NK-92 (cell line): ENCODE measurements around the gene SGTA.

Source experiments
- DNase-seq: peaks from one replicate; lab custom pipeline; 2025; ENCODE audit not compliant: unreplicated experiment; lab: John Stamatoyannopoulos, UW

Gene SGTA

DNA sequence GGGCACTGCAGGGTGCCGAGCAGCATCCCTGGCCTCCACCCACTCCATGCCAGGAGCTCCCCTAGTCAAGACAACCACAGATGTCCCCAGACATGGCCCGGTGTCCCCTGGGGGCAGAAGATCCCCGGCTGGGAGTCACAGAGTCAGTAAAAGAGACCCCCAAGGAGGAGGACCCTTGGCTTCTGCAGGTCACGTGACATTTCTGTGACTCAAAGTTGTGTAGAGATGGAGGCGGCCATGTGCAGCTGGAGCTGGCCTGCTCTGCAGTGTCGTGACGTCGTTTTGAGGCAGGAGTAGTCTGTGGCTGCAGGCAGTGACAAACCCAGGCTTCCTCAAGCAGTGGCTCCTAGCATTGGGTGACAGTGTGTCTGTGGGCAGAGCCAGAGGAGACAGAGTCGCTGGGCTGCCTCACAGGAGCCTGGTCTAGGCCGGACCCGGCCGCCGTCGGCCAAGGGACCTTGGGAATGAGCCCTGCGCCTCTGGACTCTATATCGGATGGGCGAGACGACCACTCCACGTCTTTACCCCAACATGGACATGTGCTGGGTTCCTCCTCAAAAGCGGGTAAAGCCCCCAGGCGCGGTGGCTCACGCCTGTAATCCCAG lies 54.2 kb downstream of the SGTA start:
- no peak for DNase-seq

DNA sequence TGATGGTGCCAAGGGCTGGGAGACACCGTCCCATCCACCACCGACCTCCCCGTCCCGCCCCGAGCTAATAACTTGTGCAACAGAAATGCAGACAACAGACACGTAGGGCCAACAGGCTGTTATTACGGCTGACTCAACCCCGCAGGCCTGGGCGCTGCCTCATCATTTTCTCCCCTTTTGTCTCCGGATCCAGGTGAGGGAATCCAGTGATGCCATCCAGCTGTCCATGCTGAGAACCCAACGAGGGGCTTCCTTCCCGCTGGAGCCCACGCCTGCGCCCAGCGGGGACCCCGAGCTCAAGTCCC lies 55.5 kb downstream of the SGTA start:
- DNase-seq, result no peak

DNA sequence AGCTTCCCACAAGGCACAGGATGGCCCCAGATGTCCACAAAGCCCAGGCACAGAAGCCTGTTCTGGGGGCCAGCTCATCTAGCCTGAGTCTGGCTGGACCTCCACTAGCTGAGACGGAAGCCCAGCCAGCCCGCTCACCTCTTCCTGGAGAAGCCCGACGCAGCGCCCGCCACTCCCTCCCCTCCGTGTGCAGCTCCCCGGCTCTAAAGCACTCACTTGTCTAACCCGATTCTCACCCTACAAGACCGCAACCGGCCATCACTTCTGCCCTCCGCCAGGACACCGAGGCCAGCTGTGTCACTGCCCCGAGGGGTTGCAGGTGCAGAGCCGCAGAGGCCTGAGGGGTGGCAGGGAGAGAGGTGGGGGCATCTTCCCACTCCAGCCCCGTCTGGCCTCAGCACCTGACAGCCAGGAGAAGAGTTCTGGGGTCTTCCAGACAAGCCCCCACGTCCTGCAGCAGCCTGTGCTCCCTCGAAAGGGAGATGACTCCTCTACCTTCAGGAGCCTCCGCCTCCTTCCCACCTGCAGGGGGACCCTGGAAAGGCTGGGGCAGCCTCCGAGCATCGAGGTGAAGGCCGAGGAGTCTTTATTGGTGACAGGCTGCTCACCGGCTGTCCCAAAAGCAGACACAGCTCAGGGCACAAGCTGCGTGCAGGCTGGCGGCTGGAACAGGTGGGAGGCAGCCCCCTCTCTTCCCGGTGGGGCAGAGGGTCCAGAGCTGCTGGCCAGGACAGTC lies 56.0 kb downstream of the SGTA start:
- DNase-seq, result no peak

DNA sequence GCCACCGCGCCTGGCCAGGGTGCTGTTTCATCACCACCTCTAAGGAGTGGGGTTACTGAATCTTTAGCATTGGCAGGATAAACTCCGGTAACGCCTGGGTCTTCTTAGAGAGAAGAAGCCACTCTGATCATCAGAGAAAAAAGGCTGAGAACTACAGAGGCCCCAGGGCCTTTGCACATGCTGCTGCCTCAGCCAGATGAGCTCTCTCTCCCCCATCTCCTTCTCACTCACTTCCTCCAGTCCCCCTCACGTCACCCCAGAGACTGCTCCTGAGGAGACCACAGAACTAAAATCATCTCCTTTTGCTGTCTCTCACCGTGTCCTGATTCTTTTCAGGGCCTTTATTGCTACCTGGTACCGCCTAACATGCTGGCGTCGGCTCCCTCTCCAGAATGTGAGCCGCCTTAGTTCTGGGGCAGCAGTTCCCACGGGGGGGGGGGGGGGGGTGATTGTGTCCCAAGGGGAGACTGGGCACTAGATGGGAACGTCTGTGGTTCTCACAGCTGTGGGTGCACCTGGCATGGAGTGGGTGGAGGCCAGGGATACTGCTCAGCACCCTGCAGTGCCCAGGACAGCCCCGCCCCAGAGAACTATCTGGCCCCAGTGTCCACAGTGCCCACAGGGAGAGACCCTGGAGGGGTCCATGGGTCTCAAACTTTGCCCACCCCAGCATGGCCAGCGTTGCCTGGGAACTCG lies 56.8 kb downstream of the SGTA start:
- DNase-seq, result no peak

DNA sequence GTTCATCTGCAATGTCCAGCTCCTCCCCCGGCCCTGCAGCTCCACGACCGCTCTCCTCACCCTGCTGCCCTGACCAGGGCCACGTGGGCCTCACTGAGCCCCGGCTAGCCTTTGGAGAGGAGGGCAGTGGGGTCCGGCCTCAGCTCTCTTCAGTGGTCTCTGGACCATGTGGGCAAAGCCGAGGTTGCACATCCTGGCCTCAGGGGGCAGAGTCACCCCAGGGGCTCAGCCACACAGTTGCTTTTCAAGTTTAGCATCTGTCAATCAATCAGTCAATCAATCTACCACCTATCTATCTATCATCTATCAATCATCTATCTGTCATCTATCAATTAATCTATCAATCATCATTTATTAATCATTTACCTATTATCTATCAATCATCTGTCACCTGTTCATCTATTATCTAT lies 58.9 kb downstream of the SGTA start:
- DNase-seq, result no peak

DNA sequence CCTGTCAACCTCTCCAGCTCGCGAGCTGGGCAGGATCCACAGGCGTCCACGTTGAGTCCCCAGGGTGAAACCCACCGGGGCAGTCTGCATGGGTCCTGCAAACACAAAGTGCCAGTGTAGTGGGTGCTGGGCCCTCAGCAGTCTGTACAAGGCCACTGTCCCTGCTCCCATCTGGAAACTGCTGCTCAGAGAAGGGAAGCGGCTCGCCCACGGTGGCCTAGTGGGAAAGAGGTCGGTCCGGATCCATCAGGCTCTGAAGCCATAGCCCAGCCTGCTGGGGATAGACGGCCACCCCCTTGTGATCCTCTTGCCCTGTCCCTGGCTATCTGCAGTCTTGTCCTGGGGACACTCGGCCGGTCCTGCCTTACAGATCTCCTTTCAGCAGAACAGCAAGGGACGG lies 59.3 kb downstream of the SGTA start:
- DNase-seq, result no peak

DNA sequence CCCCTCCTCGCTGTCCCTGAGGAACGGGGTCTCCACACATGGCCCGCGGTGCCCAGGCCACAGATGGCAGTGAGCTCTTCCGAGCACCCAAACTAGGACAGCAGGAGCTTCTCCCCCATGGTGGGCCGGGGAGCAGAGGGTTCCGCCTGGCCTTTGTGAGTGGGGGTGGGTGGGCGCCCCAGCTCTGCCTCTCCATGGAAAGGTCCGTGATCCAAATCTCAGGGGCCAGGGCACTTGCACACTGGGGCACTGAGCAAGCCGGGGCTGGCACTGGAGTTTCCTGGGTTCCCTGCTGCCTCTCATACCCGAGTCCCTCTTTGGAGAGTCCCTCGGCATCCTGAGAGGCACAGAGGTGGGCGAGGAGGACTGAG lies 59.7 kb downstream of the SGTA start:
- DNase-seq, result no peak

DNA sequence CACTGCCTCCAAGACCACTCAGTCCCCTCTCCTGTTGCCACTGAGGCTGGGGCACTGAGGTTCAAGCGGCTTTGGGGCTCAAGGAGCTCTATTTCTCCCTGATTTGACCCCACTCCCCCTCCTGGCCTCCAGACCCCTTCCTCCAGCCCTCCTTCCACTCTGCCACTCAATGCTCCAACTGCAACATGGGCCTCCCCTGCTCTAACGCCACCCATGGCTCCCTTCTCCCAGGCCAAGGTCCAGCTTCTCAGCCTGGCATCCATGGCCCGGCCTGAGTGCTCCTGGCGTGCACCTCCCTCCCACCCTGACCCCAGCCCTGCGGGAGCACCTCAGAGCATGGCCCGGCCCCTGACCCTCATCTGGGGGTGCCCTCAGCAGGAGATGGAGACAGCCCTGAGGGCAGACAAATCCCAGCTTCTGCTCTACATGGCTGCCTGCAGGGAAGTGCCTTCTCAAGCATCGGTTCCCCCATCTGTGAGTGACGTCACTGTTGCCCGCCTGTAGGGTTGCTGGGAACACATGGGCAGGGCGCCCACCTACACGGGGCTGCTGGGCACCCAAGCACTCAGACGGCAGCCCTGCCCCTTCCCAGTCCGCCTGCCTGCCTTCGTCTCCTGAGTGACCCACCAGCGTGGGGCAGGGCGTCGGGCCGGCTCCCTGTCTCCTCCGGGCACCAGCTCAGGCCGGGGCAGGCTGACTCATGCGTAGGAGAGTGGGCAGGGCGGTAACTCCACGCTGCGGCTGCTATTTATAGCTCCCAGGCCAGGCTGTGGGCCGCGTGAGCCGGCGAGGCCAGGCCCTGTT lies 60.3 kb downstream of the SGTA start:
- DNase-seq, result no peak

DNA sequence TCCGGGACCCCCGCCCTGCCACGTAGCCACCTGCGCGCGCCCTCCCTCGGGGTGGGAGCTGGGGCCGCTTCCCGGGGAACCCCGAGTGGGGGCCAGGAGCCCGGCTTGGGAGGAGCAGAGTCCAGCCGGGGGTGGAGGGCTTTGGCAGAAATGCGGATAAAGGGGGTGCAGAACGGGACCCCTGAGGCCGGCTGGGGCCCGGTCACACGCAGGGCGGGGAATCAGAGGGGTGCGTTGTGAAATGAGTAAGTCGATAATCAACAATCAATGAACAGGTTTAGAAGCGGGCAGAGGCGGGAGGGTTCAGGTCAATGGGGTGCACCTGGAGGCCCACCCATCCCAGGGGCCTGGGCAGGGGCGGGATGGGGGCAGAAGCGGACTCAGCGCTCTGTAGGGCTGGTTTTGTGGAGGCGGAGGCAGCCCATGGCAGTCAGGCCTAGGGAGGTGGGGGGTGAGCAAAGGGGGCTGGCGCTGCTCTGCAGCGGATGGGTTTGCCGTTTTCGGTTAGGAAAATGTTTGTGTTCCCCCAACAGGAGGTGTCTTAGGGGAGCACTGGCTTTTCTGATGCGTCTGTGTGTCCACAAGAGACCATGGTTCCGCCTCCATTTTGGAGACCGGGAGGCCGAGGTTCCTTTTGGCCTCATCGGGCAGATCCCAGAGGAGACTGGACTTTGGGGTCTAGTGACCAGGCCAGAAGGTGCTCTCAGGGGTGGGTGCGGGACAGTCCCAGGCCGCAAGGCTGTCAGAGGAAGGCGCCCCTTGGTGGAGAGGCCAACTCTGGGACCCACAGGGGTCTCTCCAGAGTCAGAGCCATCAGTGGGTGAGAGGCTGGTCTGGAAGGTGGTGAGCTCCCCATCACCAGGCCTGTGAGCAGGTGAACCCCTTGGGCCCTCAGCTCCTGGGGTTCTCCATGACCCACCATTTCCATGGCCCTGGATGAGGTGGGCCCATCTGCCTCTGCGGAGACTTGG lies 61.2 kb downstream of the SGTA start:
- DNase-seq, result no peak

DNA sequence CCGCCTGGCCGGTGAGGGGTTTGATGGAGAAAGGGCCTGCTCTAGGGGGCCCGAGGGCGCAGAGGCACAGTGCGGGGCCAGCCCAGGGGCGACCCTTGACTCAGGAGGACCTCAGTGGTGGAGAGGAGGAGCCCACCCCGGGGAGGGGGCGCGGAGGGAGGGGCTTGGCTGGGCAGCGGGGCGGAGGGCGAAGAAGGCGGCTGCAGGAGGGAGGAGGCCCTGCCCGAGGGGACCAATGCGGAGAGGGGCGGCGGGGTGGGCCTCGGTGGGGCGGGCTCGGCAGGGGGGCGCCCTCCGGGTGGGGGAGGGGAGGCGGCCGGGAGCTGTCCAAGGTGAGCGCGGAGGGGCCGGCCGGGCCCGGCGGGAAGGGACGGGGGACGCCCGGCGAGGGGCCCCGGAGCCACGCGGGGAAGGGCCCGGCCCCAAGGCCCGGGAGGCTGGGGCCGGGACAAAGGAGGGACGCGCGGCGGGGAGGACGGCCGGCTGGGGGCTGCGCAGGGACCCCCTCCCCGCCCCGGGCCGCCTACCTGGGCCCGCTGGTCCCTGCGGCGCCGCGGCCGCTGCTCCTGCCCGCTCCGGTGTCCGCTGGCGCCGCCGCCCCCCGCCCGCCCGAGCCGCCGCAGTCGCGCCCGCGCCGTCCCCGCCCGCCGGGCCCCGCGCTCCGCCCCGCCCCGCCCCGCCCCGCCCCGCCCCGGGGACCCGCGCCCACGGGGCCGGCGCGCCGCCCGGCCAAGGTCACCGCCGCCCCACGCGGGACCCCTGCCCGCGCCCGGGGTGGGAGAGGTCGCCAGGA lies 62.1 kb downstream of the SGTA start, which contains the start of gene DIRAS1:
DIRAS1 (minus strand) TSS at position 596 of the 793 bp plus-strand sequence. CDS start 3,566 bp downstream, outside the sequence.
- no peak for DNase-seq

DNA sequence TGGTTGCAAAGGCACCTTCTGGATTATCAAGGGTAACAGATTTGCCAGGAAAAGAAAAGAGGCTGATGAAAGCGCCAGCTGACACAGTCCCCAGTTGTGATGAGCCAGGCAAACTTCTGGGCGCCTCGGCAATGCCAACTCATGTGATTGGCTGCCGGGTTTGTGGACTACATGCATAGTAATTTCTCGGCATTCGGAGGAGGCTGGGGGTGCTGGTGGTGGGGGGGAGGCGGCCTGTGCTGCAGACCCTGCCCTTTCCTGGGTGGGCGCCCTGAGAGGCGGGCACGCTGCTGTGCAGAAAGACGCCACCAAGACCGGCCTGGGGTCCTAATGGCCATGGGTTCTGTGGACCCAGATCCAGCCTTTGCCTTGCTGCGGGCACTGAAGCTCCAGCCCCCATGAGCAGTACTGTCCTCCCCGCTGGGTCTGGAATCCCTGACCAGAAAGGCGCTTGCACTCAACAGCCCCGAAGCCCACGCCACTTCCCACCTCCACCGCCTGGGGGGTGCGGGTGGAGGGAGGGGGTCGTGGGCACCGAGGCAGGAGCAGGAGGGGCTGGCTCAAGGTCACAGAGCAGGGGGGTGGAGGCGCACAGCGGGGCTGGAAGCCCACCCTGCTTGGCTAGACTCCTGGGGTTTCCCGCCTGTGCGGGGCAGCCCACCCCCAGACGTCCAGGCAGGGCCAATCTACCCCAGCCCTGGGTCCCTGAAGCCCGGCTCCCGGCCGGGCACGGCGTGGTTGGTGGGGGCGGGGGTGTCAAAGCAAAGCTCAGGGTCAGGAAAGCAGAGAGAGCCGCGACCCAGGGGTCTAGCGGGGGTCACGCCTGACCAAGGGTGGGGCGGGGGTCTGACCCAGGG lies 62.9 kb downstream of the SGTA start:
- no peak for DNase-seq

DNA sequence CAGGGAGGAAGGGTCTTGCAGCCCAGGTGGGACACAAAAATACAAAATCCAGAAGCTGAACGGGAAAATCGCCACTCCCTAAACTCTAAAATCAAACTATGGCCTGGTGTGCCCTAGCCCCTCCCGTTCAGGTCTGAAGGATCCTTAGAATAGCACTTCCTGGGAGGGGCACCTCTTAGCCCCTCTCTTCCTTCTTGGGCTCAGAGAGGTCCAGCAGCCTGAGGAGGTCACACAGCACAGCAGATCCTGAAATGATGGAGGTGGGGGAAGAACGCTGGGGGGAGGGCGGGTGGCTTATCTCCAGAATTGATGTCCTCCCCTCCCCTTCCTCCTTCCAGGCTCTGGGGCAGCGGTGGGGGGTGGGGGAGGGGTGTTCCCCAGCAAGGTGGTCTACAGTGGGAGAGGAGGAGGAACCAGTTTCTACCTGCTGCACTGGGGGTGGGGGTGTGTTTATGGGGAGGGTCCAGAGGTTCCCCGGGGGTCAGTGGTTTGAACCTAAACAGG lies 63.8 kb downstream of the SGTA start:
- no peak for DNase-seq

DNA sequence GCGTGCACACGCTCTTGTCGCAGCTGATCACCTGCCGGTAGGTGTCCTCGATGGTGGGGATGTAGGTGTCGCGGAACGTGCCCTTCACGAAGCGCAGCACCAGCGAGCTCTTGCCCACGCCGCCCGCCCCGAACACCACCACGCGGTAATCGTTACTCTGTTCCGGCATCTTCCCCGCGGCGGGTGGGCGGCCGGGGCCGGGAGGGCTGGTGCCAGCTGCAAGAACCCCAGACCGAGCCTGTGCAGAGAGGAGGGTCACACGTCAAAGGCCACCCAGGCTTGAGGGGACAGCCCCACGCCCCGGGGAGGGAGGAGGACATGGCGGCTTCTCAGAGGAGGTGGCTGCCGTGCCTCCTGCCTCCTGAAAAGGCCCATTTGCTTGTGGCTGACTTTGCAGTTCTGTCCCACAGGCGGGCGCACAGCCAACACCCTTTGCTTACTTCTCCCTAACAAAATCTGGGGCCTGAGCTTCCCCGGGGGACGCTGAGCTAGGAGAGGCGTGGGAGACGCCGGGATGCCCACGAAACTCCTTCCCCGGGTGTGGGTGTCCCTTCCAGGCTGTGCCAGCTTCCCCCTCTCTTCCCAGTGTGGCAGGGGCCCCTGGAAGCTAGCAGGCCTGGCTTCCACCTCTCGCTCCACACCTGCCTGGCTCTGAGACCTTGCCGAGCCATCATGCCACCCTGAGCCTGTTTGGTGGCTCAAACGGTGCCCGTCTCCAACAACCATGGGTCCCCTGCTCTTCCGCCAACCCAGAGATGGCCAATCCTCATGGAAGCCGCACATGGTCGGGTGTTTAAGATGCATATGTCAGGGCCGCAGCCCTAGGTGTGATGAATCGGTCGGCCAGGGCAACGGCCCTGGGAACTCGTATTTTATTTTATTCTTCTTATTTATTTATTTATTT lies 65.2 kb downstream of the SGTA start:
- no peak for DNase-seq

DNA sequence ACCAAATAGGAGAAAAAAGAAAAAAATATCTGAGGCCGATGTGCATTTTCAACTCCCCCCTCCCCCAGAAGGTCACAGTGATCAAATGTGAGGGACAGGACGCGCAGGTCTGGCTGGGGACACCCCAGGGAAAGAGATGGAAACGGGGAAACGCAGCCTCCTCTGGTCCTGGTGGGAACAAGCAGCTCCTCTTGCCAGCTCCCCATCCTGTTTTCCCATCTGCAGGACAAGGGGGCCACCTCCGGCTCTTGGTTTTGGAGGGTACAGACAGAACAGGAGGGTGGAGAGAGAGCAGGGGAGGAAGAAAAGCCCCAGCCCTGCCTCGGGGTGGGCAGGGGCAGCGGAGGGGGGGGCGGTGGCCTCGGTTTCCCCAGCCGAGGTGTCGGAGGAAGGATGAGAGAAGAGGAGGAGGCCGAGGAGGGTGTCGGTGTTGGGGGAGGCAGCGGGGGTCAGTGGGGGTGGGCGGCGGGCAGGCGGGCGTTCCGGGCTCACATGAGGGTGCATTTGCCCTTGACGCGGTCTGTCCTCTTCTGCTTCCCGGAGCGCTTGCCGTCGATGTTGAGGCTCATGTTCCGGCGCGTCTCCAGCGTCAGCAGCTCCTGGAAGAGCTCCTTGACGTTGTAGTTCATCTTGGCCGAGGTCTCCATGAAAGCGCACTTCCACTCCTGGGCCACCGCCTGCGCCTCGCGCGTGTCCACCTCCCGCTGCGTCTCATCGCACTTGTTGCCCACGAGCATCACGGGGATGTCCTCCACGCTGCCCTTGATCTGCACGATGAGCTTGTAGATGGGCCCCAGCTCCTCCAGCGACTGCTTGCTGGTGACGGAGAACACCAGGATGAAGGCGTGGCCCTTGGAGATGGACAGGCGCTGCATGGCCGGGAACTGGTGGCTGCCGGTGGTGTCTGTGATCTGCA lies 66.1 kb downstream of the SGTA start:
- no peak for DNase-seq

DNA sequence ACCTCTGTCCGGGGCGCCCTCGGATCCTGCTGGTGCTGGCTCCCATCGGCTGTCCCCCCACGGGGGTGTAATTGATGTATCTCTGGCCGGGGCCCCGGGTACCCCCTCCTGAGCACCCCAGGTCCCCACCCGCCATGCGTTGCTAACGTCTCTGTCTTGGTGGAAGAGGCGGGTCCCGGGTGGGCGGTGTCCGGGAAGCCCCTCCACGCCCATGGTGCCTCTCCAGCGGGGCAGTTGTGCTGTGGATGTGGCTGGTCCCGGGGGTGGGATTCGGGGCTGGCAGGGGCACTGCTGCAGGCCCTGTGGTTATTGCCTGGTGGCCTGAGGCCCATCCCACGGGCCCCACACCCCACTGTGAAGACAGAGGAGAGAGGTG lies 66.8 kb downstream of the SGTA start:
- DNase-seq, result no peak

DNA sequence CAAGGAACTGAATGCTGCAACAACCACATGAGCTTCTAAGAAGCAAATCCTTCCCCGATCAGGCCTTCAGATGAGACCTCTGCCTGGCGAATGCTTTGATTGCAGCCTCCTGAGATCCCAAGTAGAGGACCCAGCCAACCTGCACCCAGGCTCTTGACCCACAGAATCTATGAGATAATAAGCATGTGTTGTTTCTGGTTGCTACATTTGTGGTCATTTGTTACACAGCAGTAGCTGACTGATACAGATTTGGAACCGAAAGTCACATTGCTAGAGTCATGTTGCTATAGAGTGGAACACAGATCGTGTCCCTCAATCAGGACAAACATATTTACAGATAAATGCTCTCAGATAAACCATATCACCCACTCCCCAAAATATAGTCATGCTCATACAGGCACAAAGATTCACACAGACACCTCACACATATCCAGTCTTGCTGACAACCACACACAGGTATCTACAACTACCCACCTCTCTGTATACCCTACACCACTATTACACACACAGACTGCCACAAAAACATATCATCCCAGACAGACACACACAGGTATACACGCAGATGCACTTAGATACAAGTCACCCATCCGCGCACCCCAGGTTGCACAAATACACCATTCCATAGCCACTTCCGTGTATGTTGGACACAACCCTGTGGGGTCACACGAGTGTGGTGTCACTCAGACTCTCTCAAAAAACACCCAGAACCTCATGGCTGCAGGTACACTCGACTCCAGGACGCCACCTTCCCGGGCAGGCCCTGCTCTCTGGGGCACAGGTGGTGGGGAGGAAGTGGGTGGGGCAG lies 67.4 kb downstream of the SGTA start:
- no peak for DNase-seq
